Stimulated activated CD8-positive, alpha-beta memory T cell treated with anti-CD3 and anti-CD28 coated beads, Interleukin-4, amount 100 ng/mL, for 24 hours (primary cell): ENCODE measurements around the gene TNC.

Source experiments
- DNase-seq: peaks from one replicate; pipeline ENCODE4 v3.0.0-alpha.2; 2020; ENCODE audit warnings: low read depth

TNC gene

GRCh38 chr9:115117999-115118878, at the start of gene TNC:
Gene TNC, minus strand, starts transcription at chr9:115118157. Its CDS starts 27,139 bp downstream, at chr9:115091018.
- DNase-seq: no peak

- no peak for DNase-seq
These were observed 49.2 kb upstream of the TNC start for GRCh38 chr9:115167175-115167574.

GRCh38 chr9:115165233-115165632, 47.3 kb upstream of the TNC start:
- DNase-seq: no peak

GRCh38 chr9:115164511-115164974, 46.6 kb upstream of the TNC start:
- DNase-seq: no peak

- no peak for DNase-seq
These were observed 45.0 kb upstream of the TNC start for GRCh38 chr9:115162946-115163345.

- no peak for DNase-seq
These were observed 43.5 kb upstream of the TNC start for GRCh38 chr9:115161446-115161845.

GRCh38 chr9:115158661-115159481, 40.9 kb upstream of the TNC start:
- no peak for DNase-seq

- DNase-seq: no peak
These were observed 39.3 kb upstream of the TNC start for GRCh38 chr9:115157245-115157674.

GRCh38 chr9:115155037-115155436, 37.1 kb upstream of the TNC start:
- no peak for DNase-seq

- DNase-seq: no peak
These were observed 36.7 kb upstream of the TNC start for GRCh38 chr9:115154617-115155016.

GRCh38 chr9:115152281-115152820, 34.4 kb upstream of the TNC start:
- DNase-seq: no peak

- DNase-seq: no peak
These were observed 30.8 kb upstream of the TNC start for GRCh38 chr9:115148721-115149120.

- DNase-seq: no peak
These were observed 28.6 kb upstream of the TNC start for GRCh38 chr9:115146581-115147021.

GRCh38 chr9:115144706-115145105, 26.7 kb upstream of the TNC start:
- no peak for DNase-seq

- DNase-seq: no peak
These were observed 25.7 kb upstream of the TNC start for GRCh38 chr9:115143689-115144088.

- DNase-seq: no peak
These were observed 24.7 kb upstream of the TNC start for GRCh38 chr9:115142517-115143270.

- no peak for DNase-seq
These were observed 24.1 kb upstream of the TNC start for GRCh38 chr9:115142090-115142489.

- DNase-seq: no peak
These were observed 23.7 kb upstream of the TNC start for GRCh38 chr9:115141612-115142011.

- no peak for DNase-seq
These were observed 20.2 kb upstream of the TNC start for GRCh38 chr9:115138151-115138550.

- no peak for DNase-seq
These were observed 19.6 kb upstream of the TNC start for GRCh38 chr9:115137526-115137925.

- no peak for DNase-seq
These were observed 18.1 kb upstream of the TNC start for GRCh38 chr9:115135821-115136778.
